GM23248 (cell line): ENCODE measurements around the gene RNF144B. TPM values are rescaled to one million over a fixed set of nuclear protein-coding genes. Genes with fewer than 3 reads are reported as not detected.

ENCODE experiments used
- DNase-seq: peaks from one replicate; pipeline ENCODE4 v3.0.0-alpha.2; 2015
- H2AFZ ChIP-seq: fragments of 200-600 bp; sonication (generic); 2 replicates; pipeline ENCODE4 v1.6.1; 2016; ENCODE audit warnings: antibody characterized with exemption
- H3F3A ChIP-seq: fragments of 200-600 bp; sonication (generic); 2 replicates; pipeline ENCODE4 v1.6.1; 2016; ENCODE audit warnings: mild to moderate bottlenecking, antibody characterized with exemption, mixed run types; ENCODE audit not compliant: insufficient read depth
- H3K27ac ChIP-seq: fragments of 200-600 bp; sonication (generic); 2 replicates; pipeline ENCODE4 v1.5.1; 2016; ENCODE audit warnings: mild to moderate bottlenecking
- H3K27me3 ChIP-seq: fragments of 200-600 bp; sonication (generic); replicated peaks from 2 replicates; pipeline ENCODE4 v1.6.1; 2016; ENCODE audit warnings: mild to moderate bottlenecking; ENCODE audit not compliant: insufficient read depth
- H3K36me3 ChIP-seq: fragments of 200-600 bp; sonication (generic); 2 replicates; pipeline ENCODE4 v1.6.1; 2016; ENCODE audit warnings: low read depth, mild to moderate bottlenecking
- H3K4me1 ChIP-seq: fragments of 200-600 bp; sonication (generic); 2 replicates; pipeline ENCODE4 v1.6.1; 2016; ENCODE audit warnings: mild to moderate bottlenecking; ENCODE audit not compliant: insufficient read depth
- H3K4me2 ChIP-seq: fragments of 200-600 bp; sonication (generic); one replicate; pipeline ENCODE4 v1.6.1; 2016; ENCODE audit warnings: mild to moderate bottlenecking; ENCODE audit not compliant: unreplicated experiment
- H3K4me3 ChIP-seq: fragments of 200-600 bp; sonication (generic); 2 replicates; pipeline ENCODE4 v1.5.1; 2016; ENCODE audit warnings: mild to moderate bottlenecking
- H3K79me2 ChIP-seq: fragments of 200-600 bp; sonication (generic); 2 replicates; pipeline ENCODE4 v1.6.1; 2016; ENCODE audit warnings: mild to moderate bottlenecking; ENCODE audit not compliant: insufficient read depth
- H3K9ac ChIP-seq: fragments of 200-600 bp; sonication (generic); 2 replicates; pipeline ENCODE4 v1.6.1; 2016; ENCODE audit warnings: mild to moderate bottlenecking
- H3K9me2 ChIP-seq: fragments of 200-600 bp; sonication (generic); 2 replicates; pipeline ENCODE4 v1.6.1; 2016; ENCODE audit warnings: mixed run types, mild to moderate bottlenecking, moderate library complexity; ENCODE audit not compliant: insufficient read depth
- H3K9me3 ChIP-seq: fragments of 200-600 bp; sonication (generic); one replicate; pipeline ENCODE4 v1.6.1; 2017; ENCODE audit warnings: low read depth
- H4K20me1 ChIP-seq: fragments of 200-600 bp; sonication (generic); 2 replicates; pipeline ENCODE4 v1.6.0; 2016; ENCODE audit not compliant: insufficient read depth
- EZH2 ChIP-seq: fragments of 200-600 bp; sonication (generic); IDR thresholded peaks from 2 replicates; pipeline ENCODE4 v1.6.1; 2018; ENCODE audit warnings: antibody characterized with exemption, mild to moderate bottlenecking; ENCODE audit not compliant: insufficient read depth, poor library complexity, severe bottlenecking
- EZH2phosphoT487 ChIP-seq: fragments of 200-600 bp; sonication (generic); IDR thresholded peaks from 2 replicates; pipeline ENCODE4 v1.6.1; 2018; ENCODE audit warnings: antibody characterized with exemption, moderate library complexity, mild to moderate bottlenecking, low read depth; ENCODE audit not compliant: insufficient read depth
- WGBS, 2 experiments: methylation state at CpG; one replicate each; pipeline ENCODE4 v1.1.6; 2015 to 2017; ENCODE audit warnings: low lambda C conversion rate in 2 of 2, low coverage in 1 of 2; ENCODE audit errors: missing lambda C conversion rate in 2 of 2; 5-methylcytosine and 5-hydroxymethylcytosine counted together
- in situ Hi-C: fragments of 300-500 bp; cut with MboI; formaldehyde crosslinking; loops from 2 replicates; pipeline ENCODE4 v1.15.0; 2020
- polyA plus RNA-seq: library from polyadenylated mRNA; unstranded; fragments of >200 nt; fragmentation: Nextera tagmentation; extraction: Ambion mirVana; gene quantifications from 2 replicates; pipeline ENCODE4 v1.2.1, GENCODE V29; 2016
- total RNA-seq: library from RNA; depleted of rRNA; stranded (reverse); fragments of >200 nt; shearing (Covaris generic); gene quantifications from 2 replicates; pipeline ENCODE4 v1.2.3, GENCODE V29; 2014

The RNF144B gene
- total and polyA plus RNA-seq, 2 experiments from 2014 or later, result 2.6 to 3.5 TPM

- Histone ChIP-seq H3K4me2 (no peak overlapping the region), H3F3A (peaks cover 9% of the 10 kb centered on the region; the same call in 1 of the 2 replicates), H3K36me3 (no peaks in the 10 kb centered on the region), H3K9me2 (no peaks in the 10 kb centered on the region), H3K27me3 (no peaks in the 10 kb centered on the region), H4K20me1 (no peaks in the 10 kb centered on the region), H2AFZ (peak overlapping the region; percentile 53; the same call in 1 of the 2 replicates), H3K9ac (no peak overlapping the region), H3K4me1 (peaks cover 8% of the 10 kb centered on the region), H3K27ac (no peak overlapping the region), H3K79me2 (no peaks in the 10 kb centered on the region), H3K4me3 (no peak overlapping the region), H3K9me3 (no peaks in the 10 kb centered on the region)
- in situ Hi-C loops, result no loop called here
- 54 to 55% methylated on average over 5 of the region's 5 CpGs for WGBS, 2 experiments
- TF ChIP-seq EZH2phosphoT487 (no peak), EZH2 (no peak)
- DNase-seq, result peak; percentile 18
Observed at GRCh38 chr6:18488526-18489270, 101.5 kb downstream of the RNF144B start.

GRCh38 chr6:18489335-18489734, 102.2 kb downstream of the RNF144B start:
- Histone ChIP-seq H3K9me2 (no peaks in the 10 kb centered on the region), H3K4me1 (peaks cover 8% of the 10 kb centered on the region), H3K9ac (no peak overlapping the region), H3K36me3 (no peaks in the 10 kb centered on the region), H3K27ac (no peak overlapping the region), H3K4me2 (no peak overlapping the region), H3K4me3 (no peak overlapping the region), H3K79me2 (no peaks in the 10 kb centered on the region), H3F3A (peaks cover 9% of the 10 kb centered on the region; the same call in 1 of the 2 replicates), H3K9me3 (no peaks in the 10 kb centered on the region), H4K20me1 (no peaks in the 10 kb centered on the region), H3K27me3 (no peaks in the 10 kb centered on the region), H2AFZ (no peak overlapping the region)
- TF ChIP-seq EZH2 (no peak), EZH2phosphoT487 (no peak)
- no peak for DNase-seq
- in situ Hi-C loops, result no loop called here
- WGBS, 2 experiments, result 88% methylated on average over 4 of the region's 4 CpGs

- H3K79me2 ChIP-seq, result no peaks in the 10 kb centered on the region
- no peaks in the 10 kb centered on the region for H4K20me1 ChIP-seq
- TF ChIP-seq EZH2, result no peak
- TF ChIP-seq EZH2phosphoT487, result no peak
- peaks cover 9% of the 10 kb centered on the region; the same call in 1 of the 2 replicates for H3F3A ChIP-seq
- H3K27me3 ChIP-seq, result no peaks in the 10 kb centered on the region
- H3K9ac ChIP-seq, result no peak overlapping the region
- H3K4me1 ChIP-seq, result peaks cover 8% of the 10 kb centered on the region
- no peak overlapping the region for H2AFZ ChIP-seq
- 85% methylated on average over 11 of the region's 11 CpGs for WGBS, 2 experiments
- no peaks in the 10 kb centered on the region for H3K36me3 ChIP-seq
- no peak overlapping the region for H3K4me3 ChIP-seq
- DNase-seq, result no peak
- in situ Hi-C loops, result no loop called here
- H3K9me3 ChIP-seq, result no peaks in the 10 kb centered on the region
- no peaks in the 10 kb centered on the region for H3K9me2 ChIP-seq
- H3K4me2 ChIP-seq, result no peak overlapping the region
- H3K27ac ChIP-seq, result no peak overlapping the region
Observed at GRCh38 chr6:18491308-18492045, 104.3 kb downstream of the RNF144B start.

- Histone ChIP-seq H2AFZ (no peak overlapping the region), H3K27me3 (no peaks in the 10 kb centered on the region), H3K9me2 (no peaks in the 10 kb centered on the region), H3K4me2 (no peak overlapping the region), H3K79me2 (no peaks in the 10 kb centered on the region), H3K4me3 (no peak overlapping the region), H3K4me1 (peaks cover 8% of the 10 kb centered on the region), H3K9me3 (no peaks in the 10 kb centered on the region), H4K20me1 (no peaks in the 10 kb centered on the region), H3K9ac (no peak overlapping the region), H3F3A (peaks cover 9% of the 10 kb centered on the region; the same call in 1 of the 2 replicates), H3K36me3 (no peaks in the 10 kb centered on the region), H3K27ac (no peak overlapping the region)
- TF ChIP-seq EZH2 (no peak), EZH2phosphoT487 (no peak)
- WGBS, 2 experiments, result 63 to 66% methylated on average over 2 of the region's 2 CpGs
- in situ Hi-C loops, result no loop called here
- no peak for DNase-seq
Observed at GRCh38 chr6:18492972-18493371, 105.8 kb downstream of the RNF144B start.
